ENCODE measurements around the gene PLA2G2C.
"Not testable (repeated sequence)": the region's sequence is repeated elsewhere in the genome, so short reads cannot be mapped to it uniquely, and the experiment has no call there.

Gene PLA2G2C

DNA sequence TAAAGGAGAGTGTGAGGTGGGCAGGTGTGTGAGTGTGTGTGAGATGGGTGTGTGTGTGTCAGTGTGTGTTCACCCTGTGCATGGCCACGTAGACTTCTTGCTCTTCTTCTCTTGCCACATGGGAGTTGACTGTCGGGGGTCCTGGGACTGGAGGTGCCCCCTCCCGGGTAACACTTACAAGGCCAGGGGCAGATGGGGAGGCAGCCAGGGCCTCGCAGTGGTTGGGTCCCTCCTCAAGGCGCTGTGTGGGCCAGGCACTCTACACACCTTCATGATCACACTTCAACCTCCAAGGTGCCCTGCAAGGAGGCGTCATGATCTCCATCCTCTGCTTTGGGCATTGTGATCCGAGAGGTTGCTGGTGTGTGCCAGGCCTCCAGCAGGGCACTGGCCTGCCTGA is 44.9 kb downstream of the PLA2G2C start:
- H3K4me3 ChIP-seq (ENCODE audit: low read length), result no peak overlapping the region
- no peak for DNase-seq (ENCODE audit: low read depth, low spot score)

DNA sequence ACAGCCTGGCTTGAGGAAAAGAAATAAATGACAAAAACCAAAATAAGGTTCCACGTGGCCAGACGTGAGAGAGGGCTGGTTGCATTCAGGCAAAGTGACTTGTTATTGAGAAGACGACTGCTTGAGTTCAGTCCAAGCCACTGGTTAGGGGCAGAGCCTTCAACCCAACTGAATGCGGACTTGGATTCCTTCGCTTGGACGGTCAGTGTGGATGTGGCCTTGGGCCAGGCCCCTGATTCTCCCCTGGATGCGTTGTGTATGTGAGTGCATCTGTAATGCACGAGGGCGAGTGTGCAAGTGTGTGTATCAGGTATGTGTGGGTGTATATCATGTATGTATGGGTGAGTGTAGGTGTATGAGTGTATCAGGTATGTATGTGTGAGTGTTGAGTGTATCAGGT is 45.3 kb downstream of the PLA2G2C start:
- no peak overlapping the region for H3K4me3 ChIP-seq (ENCODE audit: low read length)
- DNase-seq (ENCODE audit: low read depth, low spot score), result no peak

GRCh38 chr1:20139776-20140612 is 46.3 kb downstream of the PLA2G2C start:
- no peak overlapping the region for H3K4me3 ChIP-seq (ENCODE audit: low read length)
- DNase-seq (ENCODE audit: low read depth, low spot score), result no peak

DNA sequence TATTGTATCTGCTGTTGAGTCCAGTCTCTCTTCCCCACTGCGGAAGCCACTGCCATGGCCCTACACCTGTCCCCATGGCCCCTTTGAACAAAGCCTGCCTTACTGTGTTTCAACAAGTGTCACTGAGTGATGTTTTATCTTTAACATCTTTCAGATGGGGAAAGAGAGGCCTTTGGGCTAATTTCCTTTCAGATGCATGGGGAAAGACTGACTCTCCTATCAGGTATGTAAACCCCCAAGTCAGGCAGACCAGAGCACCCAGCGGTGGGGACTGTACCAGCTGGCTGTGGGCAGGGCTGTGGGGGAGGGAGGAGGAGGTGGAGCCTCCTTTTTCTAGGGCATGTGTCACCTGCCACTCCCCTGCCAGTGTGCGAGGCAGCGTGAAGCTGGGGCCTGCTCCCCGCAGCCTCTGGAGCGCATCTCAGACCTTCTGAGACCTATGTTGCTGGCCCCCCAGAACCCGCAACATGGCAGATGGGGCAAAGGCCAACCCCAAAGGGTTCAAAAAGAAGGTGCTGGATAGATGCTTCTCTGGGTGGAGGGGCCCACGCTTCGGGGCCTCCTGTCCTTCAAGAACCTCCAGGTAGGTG is 47.3 kb downstream of the PLA2G2C start, which contains the start of gene PLA2G2F:
Gene PLA2G2F, plus strand, starts transcription at position 363 of the 590 bp plus-strand sequence. Its CDS starts 105 bp downstream, at position 468.
- DNase-seq (ENCODE audit: low read depth, low spot score), result no peak
- no peak within 1 kb of the TSS for H3K4me3 ChIP-seq (ENCODE audit: low read length)

GRCh38 chr1:20138346-20138745 is 48.0 kb downstream of the PLA2G2C start:
- DNase-seq (ENCODE audit: low read depth, low spot score), result no peak
- no peak overlapping the region for H3K4me3 ChIP-seq (ENCODE audit: low read length)

DNA sequence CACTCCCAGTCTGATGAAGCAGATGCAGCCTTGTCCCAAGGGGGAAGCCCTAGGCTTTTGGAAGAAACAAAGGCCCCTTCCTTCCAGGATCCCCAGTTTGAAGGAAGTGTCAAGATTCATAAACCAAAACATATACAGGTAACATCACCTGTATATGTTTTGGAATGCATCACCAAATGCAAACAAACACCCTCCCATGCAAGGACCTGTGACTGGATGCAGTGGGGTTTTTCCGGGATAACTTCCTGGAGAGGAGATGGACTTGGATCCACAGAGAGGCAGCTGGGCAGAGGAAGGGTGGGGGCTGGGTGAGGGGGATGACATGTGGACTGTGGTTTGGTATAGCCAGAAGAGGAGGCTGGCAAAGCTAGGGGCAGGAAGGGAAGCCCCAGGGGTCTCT is 48.7 kb downstream of the PLA2G2C start:
- no peak overlapping the region for H3K4me3 ChIP-seq (ENCODE audit: low read length)
- no peak for DNase-seq (ENCODE audit: low read depth, low spot score)

DNA sequence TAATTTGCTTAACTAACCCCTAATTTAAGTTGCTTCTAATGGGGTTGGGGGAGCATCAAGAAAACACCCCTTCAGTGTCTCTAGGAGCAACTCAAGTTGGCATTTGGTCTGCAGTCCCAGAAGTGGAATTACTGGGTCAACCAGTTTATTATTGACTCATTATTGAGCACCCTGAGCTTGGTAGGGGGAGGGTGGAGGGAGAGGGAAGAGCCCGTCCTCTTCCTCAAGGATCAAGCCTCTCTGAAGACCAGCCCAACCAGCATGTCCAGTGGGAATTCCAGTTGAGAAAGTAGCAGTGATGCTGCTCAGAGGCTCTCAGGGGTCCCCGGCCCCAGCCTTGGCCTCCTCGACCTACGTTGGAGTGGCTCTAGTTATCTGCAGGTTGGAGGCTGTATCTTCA is 49.3 kb downstream of the PLA2G2C start:
- DNase-seq (ENCODE audit: low read depth, low spot score), result no peak
- no peak overlapping the region for H3K4me3 ChIP-seq (ENCODE audit: low read length)

- no peak for DNase-seq (ENCODE audit: low read depth, low spot score)
- H3K4me3 ChIP-seq (ENCODE audit: low read length), result no peak overlapping the region
These were observed 50.1 kb downstream of the PLA2G2C start for GRCh38 chr1:20136249-20136648.

DNA sequence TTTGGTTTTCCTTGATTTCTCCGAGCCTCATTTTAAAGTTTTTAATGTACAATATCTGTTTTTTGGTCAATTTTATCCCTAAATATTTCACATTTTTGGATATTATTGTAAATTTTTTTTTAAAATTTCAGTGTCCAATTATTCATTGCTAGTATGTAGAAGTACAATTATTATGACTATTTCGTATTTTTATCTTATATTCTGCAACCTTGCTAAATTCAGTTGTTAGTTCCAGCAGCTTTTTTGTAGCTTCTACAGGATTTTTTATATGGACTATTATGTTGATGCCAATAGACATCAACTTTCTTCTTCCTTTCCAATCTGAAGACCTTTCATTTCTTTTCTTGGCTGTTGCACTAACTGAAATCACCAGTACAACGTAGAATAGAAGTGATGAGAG is 51.3 kb downstream of the PLA2G2C start:
- DNase-seq (ENCODE audit: low read depth, low spot score), result no peak
- H3K4me3 ChIP-seq (ENCODE audit: low read length), result no peak overlapping the region

DNA sequence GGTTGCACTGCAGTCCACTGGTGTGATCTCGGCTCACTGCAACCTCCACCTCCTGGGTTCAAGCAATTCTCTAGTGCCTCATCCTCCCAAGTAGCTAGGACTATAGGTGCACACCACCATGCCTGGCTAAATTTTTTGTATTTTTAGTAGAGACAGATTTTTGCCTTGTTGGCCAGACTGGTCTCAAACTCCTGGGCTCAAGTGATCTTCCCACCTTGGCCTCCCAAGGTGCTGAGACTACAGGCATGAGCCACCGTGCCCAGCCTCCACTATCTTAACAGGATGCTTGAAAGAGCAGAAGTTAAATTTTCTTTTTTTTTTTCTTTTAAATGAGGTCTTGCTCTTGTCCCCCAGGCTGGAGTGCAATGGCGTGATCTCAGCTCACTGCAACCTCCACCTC is 55.8 kb downstream of the PLA2G2C start:
- DNase-seq (ENCODE audit: low read depth, low spot score); H3K4me3 ChIP-seq (ENCODE audit: low read length): not testable (repeated sequence)

DNA sequence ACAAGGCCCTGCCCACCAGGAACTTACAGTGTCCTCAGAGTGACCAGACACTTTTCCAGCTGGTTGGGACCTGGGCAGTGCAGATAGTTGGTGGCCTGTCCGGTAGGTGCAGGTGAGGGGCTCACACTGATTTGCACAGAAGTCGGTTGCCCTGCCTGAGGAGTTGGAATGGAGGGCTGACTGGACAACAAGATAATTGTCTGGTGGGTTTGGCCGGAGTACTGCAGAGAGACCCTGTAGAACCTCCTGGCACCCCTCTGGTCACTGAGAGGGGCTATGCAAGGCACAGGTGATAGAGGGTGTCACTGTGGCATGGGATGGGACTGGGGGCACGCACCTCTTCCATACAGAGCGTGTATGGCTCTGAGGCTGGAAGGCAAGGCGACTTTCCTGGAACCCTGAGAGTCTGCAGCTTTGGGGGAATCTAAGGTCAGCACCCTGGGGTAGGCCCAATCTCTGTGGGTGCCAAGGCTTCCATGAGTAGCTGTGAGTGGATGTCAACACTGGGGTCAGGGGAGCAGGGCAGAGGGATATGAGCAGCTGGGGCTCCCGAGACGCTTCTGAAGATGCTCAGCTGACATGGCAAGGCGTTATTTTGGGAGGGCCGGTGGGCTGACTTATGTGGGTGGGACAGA is 59.4 kb downstream of the PLA2G2C start:
- H3K4me3 ChIP-seq (ENCODE audit: low read length), result no peak overlapping the region
- DNase-seq (ENCODE audit: low read depth, low spot score), result no peak

- no peak overlapping the region for H3K4me3 ChIP-seq (ENCODE audit: low read length)
- DNase-seq (ENCODE audit: low read depth, low spot score), result no peak
These were observed 60.1 kb downstream of the PLA2G2C start for GRCh38 chr1:20126041-20126805.

DNA sequence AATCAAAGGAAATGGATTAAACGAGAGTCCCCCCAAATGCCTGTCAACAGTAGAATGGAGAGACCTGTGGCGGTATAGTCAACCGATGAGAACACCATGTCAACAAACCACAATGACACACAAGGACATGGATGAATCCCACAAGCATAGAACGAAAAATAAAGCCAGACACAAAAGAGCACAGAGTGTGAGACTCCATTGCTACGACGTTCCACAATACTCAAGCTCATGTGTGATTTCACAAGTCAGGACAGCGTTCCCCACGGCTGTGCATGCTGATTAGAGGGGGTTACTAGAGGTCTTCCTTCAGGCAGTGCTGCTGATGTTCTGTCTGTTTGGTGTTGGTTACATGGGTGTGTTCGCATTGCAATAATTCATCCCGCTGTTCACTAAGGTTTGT is 61.2 kb downstream of the PLA2G2C start:
- DNase-seq (ENCODE audit: low read depth, low spot score), result no peak
- no peak overlapping the region for H3K4me3 ChIP-seq (ENCODE audit: low read length)

- H3K4me3 ChIP-seq (ENCODE audit: low read length), result no peak overlapping the region
- no peak for DNase-seq (ENCODE audit: low read depth, low spot score)
These were observed 61.8 kb downstream of the PLA2G2C start for GRCh38 chr1:20124456-20125057.

GRCh38 chr1:20123722-20124455 is 62.4 kb downstream of the PLA2G2C start:
- no peak for DNase-seq (ENCODE audit: low read depth, low spot score)
- no peak overlapping the region for H3K4me3 ChIP-seq (ENCODE audit: low read length)

DNA sequence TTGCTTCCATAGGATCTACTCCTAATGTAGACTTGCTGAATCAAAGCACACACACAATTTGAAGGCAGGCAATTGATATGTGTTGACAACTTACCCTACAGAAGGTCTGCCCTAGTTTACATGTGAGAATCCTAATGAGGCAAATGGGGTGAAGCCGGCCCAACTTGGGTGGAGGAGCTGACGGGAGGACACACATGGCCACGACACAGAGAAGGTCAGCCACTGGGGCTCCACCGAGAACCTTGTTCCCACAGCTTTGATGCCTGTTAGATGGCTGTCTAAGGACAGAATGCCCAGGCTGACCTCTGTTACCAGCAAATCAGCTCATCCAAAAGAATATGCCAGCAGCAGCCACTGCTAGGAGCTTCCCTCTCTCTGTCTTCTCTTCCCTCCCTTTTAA is 65.5 kb downstream of the PLA2G2C start:
- no peak for DNase-seq (ENCODE audit: low read depth, low spot score)
- H3K4me3 ChIP-seq (ENCODE audit: low read length), result no peak overlapping the region

GRCh38 chr1:20119347-20119746 is 67.0 kb downstream of the PLA2G2C start, which contains the start of gene PLA2G2D:
Gene PLA2G2D (minus strand): TSS chr1:20119536. CDS start chr1:20119498, 38 bp downstream.
- no peak for DNase-seq (ENCODE audit: low read depth, low spot score)
- H3K4me3 ChIP-seq (ENCODE audit: low read length), result no peak within 1 kb of the TSS

- H3K4me3 ChIP-seq (ENCODE audit: low read length), result no peak overlapping the region
- DNase-seq (ENCODE audit: low read depth, low spot score), result no peak
These were observed 69.1 kb downstream of the PLA2G2C start for GRCh38 chr1:20117236-20117635.
